Renal pelvis (tissue), 4 donors: ENCODE measurements around the gene AP4B1. TPM values are rescaled to one million over a fixed set of nuclear protein-coding genes. Genes with fewer than 3 reads are reported as not detected.
"Not testable (repeated sequence)": the region's sequence is repeated elsewhere in the genome, so short reads cannot be mapped to it uniquely, and the experiment has no call there.

Source experiments
- DNase-seq: peaks from one replicate; pipeline ENCODE4 v3.0.0-alpha.2; 2013
- polyA plus RNA-seq, 3 donors: library from polyadenylated mRNA; unstranded; fragments of 120-200 nt; gene quantifications; one replicate each; pipeline ENCODE4 v1.2.1, GENCODE V29; 2013; ENCODE audit not compliant: insufficient read length in 3 of 3

AP4B1 gene
- polyA plus RNA-seq, 3 donors = 24.8 to 47.2 (median 43.7) TPM

DNA sequence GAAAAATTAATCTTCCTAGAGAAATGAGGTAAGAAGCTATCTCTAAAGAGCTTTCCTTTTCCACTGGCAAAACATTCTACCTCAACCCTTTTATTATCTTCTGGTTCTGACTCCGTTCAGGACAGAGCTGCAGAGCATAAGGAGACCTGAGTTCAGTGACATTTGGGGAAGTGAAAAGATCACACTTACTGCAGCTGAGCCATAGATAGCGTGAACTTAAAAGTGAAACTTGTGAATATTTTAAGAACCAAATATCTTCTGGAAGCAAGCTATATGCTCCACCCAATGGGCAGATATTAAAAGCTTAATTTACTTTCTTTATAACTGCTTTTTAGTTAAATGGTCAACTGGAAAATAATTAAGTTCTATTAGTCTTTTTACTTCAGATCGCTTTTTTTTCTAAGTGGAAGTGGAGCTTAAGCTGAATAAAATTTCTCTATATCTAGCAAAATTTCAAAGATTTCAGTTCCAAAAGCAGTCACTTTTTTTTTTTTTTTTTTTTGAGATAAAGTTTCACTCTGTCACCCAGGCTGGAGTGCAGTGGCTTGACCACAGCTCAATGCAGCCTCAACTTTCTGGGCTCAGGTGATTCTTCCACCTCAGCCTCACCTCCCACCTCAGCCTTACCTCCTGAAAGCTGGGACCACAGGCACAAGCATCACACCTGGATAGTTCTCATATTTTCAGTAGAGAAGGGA lies 45.0 kb downstream of the AP4B1 start:
- no peak for DNase-seq

DNA sequence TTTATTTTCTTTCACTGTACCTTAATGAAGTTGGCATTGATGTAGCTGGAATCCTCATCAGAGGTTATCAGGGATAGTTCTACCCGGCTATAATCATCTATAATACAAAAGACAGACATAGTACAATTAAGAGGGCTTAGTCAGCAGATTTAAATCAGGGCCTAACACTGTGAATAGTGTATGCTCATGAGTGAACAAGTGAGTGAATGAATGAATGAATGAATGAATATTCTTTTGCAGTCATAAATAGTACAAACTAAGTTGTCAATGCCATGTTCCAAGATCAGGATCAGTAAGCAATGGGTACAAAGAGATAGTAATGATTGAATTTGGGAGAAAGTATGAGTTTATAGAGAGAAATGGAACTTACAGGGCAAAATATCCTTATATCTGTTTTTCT lies 45.6 kb downstream of the AP4B1 start:
- no peak for DNase-seq

DNA sequence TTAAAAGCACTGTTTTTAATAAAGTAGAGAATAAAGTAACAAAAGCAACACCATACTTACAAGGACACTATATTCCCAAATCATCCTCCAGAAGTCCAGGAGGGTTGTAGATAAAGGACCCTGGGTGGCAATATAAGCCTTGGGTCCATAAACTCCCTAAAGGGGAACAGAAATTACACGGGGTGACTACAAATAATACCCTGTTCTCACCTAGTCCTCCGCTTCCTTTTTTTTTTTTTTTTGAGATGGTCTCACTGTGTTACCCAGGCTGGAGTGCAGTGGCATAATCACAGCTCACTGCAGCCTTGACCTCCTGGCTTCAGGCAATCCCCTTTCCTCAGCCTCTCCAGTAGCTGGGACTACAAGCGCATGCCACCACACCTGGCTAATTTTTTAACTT lies 46.2 kb downstream of the AP4B1 start:
- no peak for DNase-seq

GRCh38 chr1:113857776-113858175 lies 46.8 kb downstream of the AP4B1 start:
- no peak for DNase-seq

DNA sequence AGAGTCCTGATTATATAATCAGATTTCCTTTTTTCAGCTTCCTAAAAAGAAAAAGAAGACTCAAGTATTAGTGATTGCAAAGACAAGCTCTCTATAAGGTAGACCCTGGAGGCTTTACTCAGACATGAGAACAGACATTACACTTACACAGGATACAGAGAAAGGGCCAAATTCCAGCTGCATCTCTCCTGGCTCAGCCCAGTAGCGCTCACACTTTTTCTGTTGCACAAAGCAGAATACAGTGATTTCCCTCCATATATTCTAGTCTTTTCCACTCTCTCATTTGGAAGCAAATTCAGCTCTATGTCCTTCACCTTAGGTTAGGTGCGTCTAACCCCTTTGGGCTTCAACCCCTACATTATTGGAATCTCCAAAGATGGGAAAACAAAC lies 48.2 kb downstream of the AP4B1 start:
- no peak for DNase-seq

DNA sequence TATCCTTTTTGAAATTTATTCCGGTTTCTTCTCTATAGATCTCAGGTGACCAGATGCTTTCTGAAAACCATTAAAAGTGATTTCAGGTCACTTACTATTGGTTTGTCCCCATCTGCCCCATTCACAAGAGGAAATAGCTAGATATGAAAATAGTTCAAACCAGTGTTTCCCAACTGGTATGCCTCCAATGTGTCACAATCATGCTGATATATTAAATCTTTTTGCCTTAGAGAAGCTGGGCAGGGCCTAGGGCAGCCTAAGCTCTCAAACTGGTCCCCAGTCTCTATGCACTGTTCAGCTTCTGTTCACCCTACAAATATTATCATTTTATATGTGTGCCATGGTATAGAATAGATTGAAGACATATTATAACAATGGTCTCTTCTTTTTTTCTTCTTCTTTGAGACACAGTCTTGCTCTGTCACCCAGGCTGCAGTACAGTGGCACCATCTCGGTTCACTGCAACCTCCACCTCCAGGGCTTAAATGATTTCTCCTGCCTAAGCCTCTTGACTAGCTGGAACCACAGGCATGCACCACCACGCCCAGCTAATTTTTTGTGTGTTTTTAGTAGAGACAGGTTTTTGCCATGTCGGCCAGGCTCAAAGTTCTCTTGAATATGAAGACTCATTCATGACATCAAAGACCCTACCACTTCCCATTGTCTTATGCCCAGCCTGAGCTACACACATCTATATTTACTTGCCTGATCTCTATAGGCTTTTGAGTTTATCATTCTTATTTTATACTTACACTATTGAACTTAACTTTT lies 48.8 kb downstream of the AP4B1 start:
- no peak for DNase-seq

GRCh38 chr1:113854234-113854633 lies 50.4 kb downstream of the AP4B1 start:
- no peak for DNase-seq

DNA sequence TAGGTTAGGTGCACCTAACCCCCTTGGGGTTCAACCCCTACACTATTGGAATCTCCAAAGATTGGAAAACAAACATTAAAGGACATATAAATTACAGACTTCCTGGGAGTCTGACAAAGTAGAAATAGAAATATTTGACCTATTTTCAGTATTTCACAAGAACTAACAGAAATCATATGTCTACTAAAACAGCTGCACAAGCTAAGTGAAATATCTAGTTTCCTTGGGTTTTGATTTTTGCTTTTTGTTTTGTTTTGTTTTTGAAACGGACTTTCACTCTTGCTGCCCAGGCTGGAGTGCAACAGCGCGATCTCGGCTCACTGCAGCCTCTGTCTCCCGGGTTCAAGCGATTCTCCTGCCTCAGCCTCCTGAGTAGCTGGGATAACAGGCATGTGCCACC lies 51.9 kb downstream of the AP4B1 start:
- DNase-seq = not testable (repeated sequence)

- DNase-seq = no peak
These were observed 54.3 kb downstream of the AP4B1 start for GRCh38 chr1:113850127-113850796.

GRCh38 chr1:113849072-113849471 lies 55.5 kb downstream of the AP4B1 start:
- no peak for DNase-seq

- no peak for DNase-seq
These were observed 58.1 kb downstream of the AP4B1 start for GRCh38 chr1:113846391-113847035.

Other genes with a start within 250 kb of the AP4B1 start
- 10 to 100 TPM; 21.9 to 27.0 (median 26.2) TPM for gene PHTF1, start 145.3 kb downstream of the AP4B1 start, polyA plus RNA-seq
- 10 to 100 TPM; 23.0 to 23.6 (median 23.5) TPM for gene RSBN1, start 92.3 kb downstream of the AP4B1 start, polyA plus RNA-seq
- under 1 TPM; 0.24 to 0.53 (median 0.38) TPM for gene PTPN22, start 33.1 kb downstream of the AP4B1 start, polyA plus RNA-seq
- gene BCL2L15, start 17.2 kb downstream of the AP4B1 start, polyA plus RNA-seq = 1 to 10 TPM in 1 of 3 donors, under 1 TPM in 2; 0.19 to 1.2 (median 0.88) TPM
- gene DCLRE1B, start 527 bp upstream of the AP4B1 start, polyA plus RNA-seq = 10 to 100 TPM; 11.3 to 13.1 (median 11.3) TPM
- 10 to 100 TPM; 38.5 to 44.1 (median 42.7) TPM for gene HIPK1, start 24.5 kb upstream of the AP4B1 start, polyA plus RNA-seq
- 100 to 1,000 TPM; 109 to 161 (median 131) TPM for gene OLFML3, start 74.7 kb upstream of the AP4B1 start, polyA plus RNA-seq
- 1 to 10 TPM; 1.3 to 1.9 (median 1.6) TPM for gene SYT6, start 249.1 kb upstream of the AP4B1 start, polyA plus RNA-seq